Stimulated activated CD4-positive, alpha-beta T cell treated with anti-CD3 and anti-CD28 coated beads, Interleukin-1b, Interleukin-23, amount 100 ng/mL, for 24 hours (primary cell): Measurements from ENCODE around the gene TTC9.

Experiments used
- DNase-seq, 4 experiments: peaks; one replicate each; pipeline ENCODE4 v3.0.0-alpha.2; 2020; ENCODE audit warnings: low read depth in 4 of 4, low spot score in 1 of 4

TTC9 gene

GRCh38 chr14:70711451-70711850 lies 69.7 kb downstream of the TTC9 start:
- no peak for DNase-seq

GRCh38 chr14:70713096-70713495 lies 71.4 kb downstream of the TTC9 start:
- DNase-seq, result no peak

GRCh38 chr14:70713511-70713916 lies 71.8 kb downstream of the TTC9 start:
- DNase-seq, result no peak

GRCh38 chr14:70714055-70714550 lies 72.4 kb downstream of the TTC9 start:
- peak; percentile 20 to 36 (median 30) for DNase-seq

GRCh38 chr14:70716483-70716882 lies 74.8 kb downstream of the TTC9 start:
- no peak for DNase-seq

GRCh38 chr14:70716958-70717357 lies 75.2 kb downstream of the TTC9 start:
- DNase-seq, result no peak

GRCh38 chr14:70718383-70719118 lies 76.8 kb downstream of the TTC9 start:
- DNase-seq, result no peak

GRCh38 chr14:70721542-70721941 lies 79.8 kb downstream of the TTC9 start:
- DNase-seq, result no peak

GRCh38 chr14:70722418-70722817 lies 80.7 kb downstream of the TTC9 start:
- no peak for DNase-seq

GRCh38 chr14:70723276-70723675 lies 81.6 kb downstream of the TTC9 start:
- no peak for DNase-seq

GRCh38 chr14:70724110-70724509 lies 82.4 kb downstream of the TTC9 start:
- no peak for DNase-seq

GRCh38 chr14:70724944-70725343 lies 83.2 kb downstream of the TTC9 start:
- DNase-seq, result no peak
